NCI-H1105 treated with DMSO at 0.1 percent for 48 hours (cell line): Measurements from ENCODE around the gene GLOD4.
"Not testable (repeated sequence)": the region's sequence is repeated elsewhere in the genome, so short reads cannot be mapped to it uniquely, and the experiment has no call there.

ENCODE experiments used
- DNase-seq: peaks from one replicate; lab custom pipeline; 2025; lab: John Stamatoyannopoulos, UW

The GLOD4 gene

GRCh38 chr17:781805-782731 is at the start of gene GLOD4, which contains the start of gene MRM3:
TSS of gene GLOD4 (minus strand) at chr17:782280. CDS start at chr17:782255, 25 bp downstream.
TSS of gene MRM3 (plus strand) at chr17:782353. CDS start at chr17:782379, 26 bp downstream.
- DNase-seq: peak; percentile 59

- no peak for DNase-seq
These were observed 48.9 kb upstream of the GLOD4 start for GRCh38 chr17:830950-831349.

GRCh38 chr17:830381-830780 is 48.3 kb upstream of the GLOD4 start:
- no peak for DNase-seq

- not testable (repeated sequence) for DNase-seq
These were observed 47.5 kb upstream of the GLOD4 start for GRCh38 chr17:829614-830013.

- DNase-seq: no peak
These were observed 46.7 kb upstream of the GLOD4 start for GRCh38 chr17:828761-829160.

GRCh38 chr17:826778-827177 is 44.7 kb upstream of the GLOD4 start:
- DNase-seq: no peak

GRCh38 chr17:825216-825615 is 43.1 kb upstream of the GLOD4 start:
- no peak for DNase-seq

GRCh38 chr17:824378-824777 is 42.3 kb upstream of the GLOD4 start:
- no peak for DNase-seq

GRCh38 chr17:823501-823902 is 41.4 kb upstream of the GLOD4 start:
- DNase-seq: no peak

GRCh38 chr17:819251-819650 is 37.2 kb upstream of the GLOD4 start:
- no peak for DNase-seq

- no peak for DNase-seq
These were observed 32.3 kb upstream of the GLOD4 start for GRCh38 chr17:814371-814770.

GRCh38 chr17:812638-813204 is 30.6 kb upstream of the GLOD4 start:
- no peak for DNase-seq

GRCh38 chr17:811051-811784 is 29.1 kb upstream of the GLOD4 start:
- no peak for DNase-seq

- DNase-seq: no peak
These were observed 25.6 kb upstream of the GLOD4 start for GRCh38 chr17:807523-808294.

- DNase-seq: no peak
These were observed 24.9 kb upstream of the GLOD4 start for GRCh38 chr17:806781-807522.

GRCh38 chr17:806346-806745 is 24.3 kb upstream of the GLOD4 start:
- no peak for DNase-seq

GRCh38 chr17:805886-806285 is 23.8 kb upstream of the GLOD4 start:
- not testable (repeated sequence) for DNase-seq

GRCh38 chr17:804541-805435 is 22.7 kb upstream of the GLOD4 start:
- DNase-seq: no peak

GRCh38 chr17:802901-803881 is 21.1 kb upstream of the GLOD4 start:
- no peak for DNase-seq
